ENCODE data around the gene GSDMA.

Gene GSDMA

DNA sequence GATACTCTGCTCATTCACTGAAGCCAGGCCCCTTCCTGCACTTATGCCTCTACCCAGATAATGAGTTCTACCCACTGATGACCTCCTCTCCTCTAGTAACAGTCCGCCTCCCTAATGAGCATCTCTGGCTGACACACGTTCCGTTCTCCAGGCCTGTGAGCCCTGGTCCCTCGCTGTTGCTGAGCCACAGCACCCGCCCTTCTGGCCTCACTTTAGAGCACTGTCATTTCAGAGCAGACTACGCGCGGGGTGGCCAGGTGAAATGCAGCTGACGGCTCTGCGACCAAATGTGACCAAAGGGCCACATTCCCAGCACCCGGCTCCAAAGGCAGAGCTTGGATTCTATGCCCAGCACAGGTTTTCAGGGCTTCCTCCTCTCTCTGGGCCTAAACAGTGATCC, 31.6 kb downstream of the GSDMA start:
- TF ChIP-seq FOXK2 (IDR thresholded peaks at IDR 0.05) (no peak), BHLHE40 (IDR thresholded peaks at IDR 0.05; ENCODE audit: borderline replicate concordance) (no peak), PKNOX1 (IDR thresholded peaks at IDR 0.05) (no peak), LEF1 (IDR thresholded peaks at IDR 0.05; ENCODE audit: borderline replicate concordance) (no peak), FOXM1 (IDR thresholded peaks at IDR 0.05; ENCODE audit: borderline replicate concordance) (no peak), ARNT (IDR thresholded peaks at IDR 0.05) (no peak), SUZ12 (IDR thresholded peaks at IDR 0.05) (no peak), NFRKB (IDR thresholded peaks at IDR 0.05) (no peak), CTBP1 (IDR thresholded peaks at IDR 0.05; ENCODE audit: borderline replicate concordance) (no peak), ELF4 (IDR thresholded peaks at IDR 0.05) (no peak), TARDBP (IDR thresholded peaks at IDR 0.05) (no peak)
- ChIA-PET CTCF (no interaction called here), POLR2A (no interaction called here)
- DNase-seq (ENCODE audit: extremely low spot score), result no peak

DNA sequence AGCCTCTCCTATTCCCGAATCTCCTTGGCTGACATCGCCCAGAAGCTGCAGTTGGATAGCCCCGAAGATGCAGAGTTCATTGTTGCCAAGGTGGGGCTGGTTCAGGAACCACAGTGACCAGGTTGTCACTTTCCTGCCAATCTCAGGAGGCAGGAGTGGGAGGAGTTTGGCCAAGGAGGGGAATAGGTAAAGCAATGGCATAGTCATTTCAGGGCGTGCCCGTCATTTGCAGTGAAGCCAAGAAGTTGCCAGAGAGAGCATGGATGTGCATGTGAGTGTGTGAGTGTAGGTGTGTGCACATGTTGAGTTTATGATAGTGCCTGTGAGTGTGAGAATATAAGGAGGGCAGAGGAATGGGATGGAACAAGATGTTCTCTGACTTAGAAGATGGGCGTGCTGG, 32.6 kb downstream of the GSDMA start:
- TF ChIP-seq SUZ12 (IDR thresholded peaks at IDR 0.05) (no peak), FOXK2 (IDR thresholded peaks at IDR 0.05) (no peak), CTBP1 (IDR thresholded peaks at IDR 0.05; ENCODE audit: borderline replicate concordance) (no peak), NFRKB (IDR thresholded peaks at IDR 0.05) (no peak), LEF1 (IDR thresholded peaks at IDR 0.05; ENCODE audit: borderline replicate concordance) (no peak), FOXM1 (IDR thresholded peaks at IDR 0.05; ENCODE audit: borderline replicate concordance) (no peak), FOXA1 (IDR thresholded peaks at IDR 0.05) (no peak), L3MBTL2 (conservative IDR thresholded peaks at IDR 0.05) (no peak)
- ChIA-PET POLR2A (no interaction called here), CTCF (no interaction called here)
- no peak for DNase-seq (ENCODE audit: extremely low spot score)

GRCh38 chr17:39996162-39996561, 33.4 kb downstream of the GSDMA start:
- DNase-seq (ENCODE audit: extremely low spot score), result no peak
- ChIA-PET POLR2A (no interaction called here), CTCF (no interaction called here)
- TF ChIP-seq SP1 (IDR thresholded peaks at IDR 0.05) (no peak), ARNT (IDR thresholded peaks at IDR 0.05) (no peak), NFRKB (IDR thresholded peaks at IDR 0.05) (no peak), HDGF (IDR thresholded peaks at IDR 0.05; ENCODE audit: borderline replicate concordance) (no peak), FOXK2 (IDR thresholded peaks at IDR 0.05) (no peak), CTBP1 (IDR thresholded peaks at IDR 0.05; ENCODE audit: borderline replicate concordance) (no peak), PKNOX1 (IDR thresholded peaks at IDR 0.05) (no peak), L3MBTL2 (conservative IDR thresholded peaks at IDR 0.05) (no peak), ZNF384 (IDR thresholded peaks at IDR 0.05) (no peak), FOXA1 (IDR thresholded peaks at IDR 0.05) (no peak), FOXM1 (IDR thresholded peaks at IDR 0.05; ENCODE audit: borderline replicate concordance) (no peak), ELF4 (IDR thresholded peaks at IDR 0.05) (no peak), BHLHE40 (IDR thresholded peaks at IDR 0.05; ENCODE audit: borderline replicate concordance) (no peak), LEF1 (IDR thresholded peaks at IDR 0.05; ENCODE audit: borderline replicate concordance) (no peak), TARDBP (IDR thresholded peaks at IDR 0.05) (no peak), SUZ12 (IDR thresholded peaks at IDR 0.05) (no peak)

DNA sequence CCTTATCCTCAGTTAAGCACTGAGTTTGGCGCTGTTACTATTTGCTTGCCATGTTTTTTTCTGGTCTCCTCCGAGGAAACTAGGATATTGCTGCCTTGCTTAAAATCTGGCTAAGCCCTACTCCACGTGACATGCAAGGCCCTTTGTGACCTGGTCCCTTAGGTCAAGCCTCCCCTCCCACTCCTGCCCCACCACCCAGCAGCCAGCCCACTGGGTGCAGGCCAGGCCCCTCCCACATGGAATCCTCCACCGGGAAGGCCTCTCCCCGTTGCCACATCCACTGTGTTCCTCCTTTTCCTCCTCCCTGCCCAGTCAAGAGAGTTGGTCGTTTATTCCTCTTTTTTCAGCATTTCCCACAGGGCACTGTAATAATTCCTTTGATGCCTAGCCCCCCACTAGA, 34.0 kb downstream of the GSDMA start:
- DNase-seq (ENCODE audit: extremely low spot score), result no peak
- ChIA-PET CTCF (no interaction called here), POLR2A (interaction anchor here (1.0 kb wide), 1 partner anchor 16 kb away, joined by 3 read pairs; the partner anchor contains the start of gene PSMD3)
- no peak for TF ChIP-seq HDGF (IDR thresholded peaks at IDR 0.05; ENCODE audit: borderline replicate concordance)
- TF ChIP-seq FOXM1 (IDR thresholded peaks at IDR 0.05; ENCODE audit: borderline replicate concordance), result no peak
- TF ChIP-seq ELF4 (IDR thresholded peaks at IDR 0.05), result no peak
- TF ChIP-seq CTBP1 (IDR thresholded peaks at IDR 0.05; ENCODE audit: borderline replicate concordance), result no peak
- TF ChIP-seq L3MBTL2 (conservative IDR thresholded peaks at IDR 0.05), result no peak
- TF ChIP-seq SP1 (IDR thresholded peaks at IDR 0.05), result no peak
- TF ChIP-seq FOXK2 (IDR thresholded peaks at IDR 0.05), result no peak
- no peak for TF ChIP-seq NFRKB (IDR thresholded peaks at IDR 0.05)
- no peak for TF ChIP-seq FOXA1 (IDR thresholded peaks at IDR 0.05)
- no peak for TF ChIP-seq LEF1 (IDR thresholded peaks at IDR 0.05; ENCODE audit: borderline replicate concordance)
- TF ChIP-seq TARDBP (IDR thresholded peaks at IDR 0.05), result no peak

GRCh38 chr17:39997543-39997942, 34.7 kb downstream of the GSDMA start:
- ChIA-PET CTCF (no interaction called here), POLR2A (interaction anchor here (1.0 kb wide), 1 partner anchor 17 kb away, joined by 3 read pairs; the partner anchor contains the start of gene PSMD3)
- DNase-seq (ENCODE audit: extremely low spot score), result no peak
- no peak for TF ChIP-seq ELF4 (IDR thresholded peaks at IDR 0.05)
- TF ChIP-seq ZNF384 (IDR thresholded peaks at IDR 0.05), result no peak
- TF ChIP-seq TARDBP (IDR thresholded peaks at IDR 0.05), result no peak
- no peak for TF ChIP-seq LEF1 (IDR thresholded peaks at IDR 0.05; ENCODE audit: borderline replicate concordance)
- TF ChIP-seq HDGF (IDR thresholded peaks at IDR 0.05; ENCODE audit: borderline replicate concordance), result no peak
- no peak for TF ChIP-seq PKNOX1 (IDR thresholded peaks at IDR 0.05)
- TF ChIP-seq FOXM1 (IDR thresholded peaks at IDR 0.05; ENCODE audit: borderline replicate concordance), result no peak
- no peak for TF ChIP-seq BHLHE40 (IDR thresholded peaks at IDR 0.05; ENCODE audit: borderline replicate concordance)
- TF ChIP-seq FOXA1 (IDR thresholded peaks at IDR 0.05), result no peak
- no peak for TF ChIP-seq ARNT (IDR thresholded peaks at IDR 0.05)
- TF ChIP-seq SUZ12 (IDR thresholded peaks at IDR 0.05), result no peak
- TF ChIP-seq L3MBTL2 (conservative IDR thresholded peaks at IDR 0.05), result no peak
- TF ChIP-seq CTBP1 (IDR thresholded peaks at IDR 0.05; ENCODE audit: borderline replicate concordance), result no peak

- TF ChIP-seq FOXM1 (IDR thresholded peaks at IDR 0.05; ENCODE audit: borderline replicate concordance) (no peak), FOXA1 (IDR thresholded peaks at IDR 0.05) (no peak), NFRKB (IDR thresholded peaks at IDR 0.05) (no peak), ZNF384 (IDR thresholded peaks at IDR 0.05) (no peak), LEF1 (IDR thresholded peaks at IDR 0.05; ENCODE audit: borderline replicate concordance) (no peak), HDGF (IDR thresholded peaks at IDR 0.05; ENCODE audit: borderline replicate concordance) (no peak), FOXK2 (IDR thresholded peaks at IDR 0.05) (no peak), ELF4 (IDR thresholded peaks at IDR 0.05) (no peak), PKNOX1 (IDR thresholded peaks at IDR 0.05) (no peak), BHLHE40 (IDR thresholded peaks at IDR 0.05; ENCODE audit: borderline replicate concordance) (no peak), ARNT (IDR thresholded peaks at IDR 0.05) (no peak), CTBP1 (IDR thresholded peaks at IDR 0.05; ENCODE audit: borderline replicate concordance) (no peak), SUZ12 (IDR thresholded peaks at IDR 0.05) (no peak), TARDBP (IDR thresholded peaks at IDR 0.05) (no peak), SP1 (IDR thresholded peaks at IDR 0.05) (no peak), L3MBTL2 (conservative IDR thresholded peaks at IDR 0.05) (no peak)
- no peak for DNase-seq (ENCODE audit: extremely low spot score)
- CTCF ChIA-PET, result interaction anchor here (1.7 kb wide), 1 partner anchor 15 kb away, joined by 5 read pairs; no protein-coding TSS in a partner anchor
- POLR2A ChIA-PET, result no interaction called here
These were observed 36.3 kb downstream of the GSDMA start for GRCh38 chr17:39999067-39999466.
